ENCODE results near the gene PIK3C2B.

- TF ChIP-seq, protein P1, sequence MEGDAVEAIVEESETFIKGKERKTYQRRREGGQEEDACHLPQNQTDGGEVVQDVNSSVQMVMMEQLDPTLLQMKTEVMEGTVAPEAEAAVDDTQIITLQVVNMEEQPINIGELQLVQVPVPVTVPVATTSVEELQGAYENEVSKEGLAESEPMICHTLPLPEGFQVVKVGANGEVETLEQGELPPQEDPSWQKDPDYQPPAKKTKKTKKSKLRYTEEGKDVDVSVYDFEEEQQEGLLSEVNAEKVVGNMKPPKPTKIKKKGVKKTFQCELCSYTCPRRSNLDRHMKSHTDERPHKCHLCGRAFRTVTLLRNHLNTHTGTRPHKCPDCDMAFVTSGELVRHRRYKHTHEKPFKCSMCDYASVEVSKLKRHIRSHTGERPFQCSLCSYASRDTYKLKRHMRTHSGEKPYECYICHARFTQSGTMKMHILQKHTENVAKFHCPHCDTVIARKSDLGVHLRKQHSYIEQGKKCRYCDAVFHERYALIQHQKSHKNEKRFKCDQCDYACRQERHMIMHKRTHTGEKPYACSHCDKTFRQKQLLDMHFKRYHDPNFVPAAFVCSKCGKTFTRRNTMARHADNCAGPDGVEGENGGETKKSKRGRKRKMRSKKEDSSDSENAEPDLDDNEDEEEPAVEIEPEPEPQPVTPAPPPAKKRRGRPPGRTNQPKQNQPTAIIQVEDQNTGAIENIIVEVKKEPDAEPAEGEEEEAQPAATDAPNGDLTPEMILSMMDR (conservative IDR thresholded peaks at IDR 0.05) = no peak
- TF ChIP-seq ZFX (IDR thresholded peaks at IDR 0.05) = no peak
Observed at GRCh38 chr1:204460346-204460745, 34.3 kb downstream of the PIK3C2B start.
